ENCODE data around the gene UBE2Q2. TPM values are rescaled to one million over a fixed set of nuclear protein-coding genes. Genes with fewer than 3 reads are reported as not detected.

Gene UBE2Q2
- total RNA-seq, 1 experiment from 2014 or later = 27.0 TPM

- Mint-ChIP-seq H3K9me3 (no peaks in the 10 kb centered on the region), H3K4me1 (peaks cover 18% of the 10 kb centered on the region), H3K4me3 (no peak overlapping the region), H3K27me3 (ENCODE audit: low read depth) (no peaks in the 10 kb centered on the region), H3K36me3 (no peaks in the 10 kb centered on the region), H3K27ac (no peak overlapping the region)
- ChIA-PET CTCF (interaction anchor here (1.0 to 1.8 kb wide), 3 partner anchors 11 to 103 kb away, joined by 4 to 8 read pairs (median 4); partner anchors contain the start of gene UBE2Q2), POLR2A (interaction anchor here (0.9 kb wide), 1 partner anchor 10 kb away, joined by 3 read pairs; no protein-coding TSS in a partner anchor)
- TF ChIP-seq CDX4 (CRISPR knock-in tag; IDR thresholded peaks at IDR 0.05; ENCODE audit: borderline replicate concordance) (no peak), ZNF423 (CRISPR knock-in tag; IDR thresholded peaks at IDR 0.05) (no peak)
- DNase-seq (ENCODE audit: low spot score) (no peak), ATAC-seq (no peak)
Observed at GRCh38 chr15:75831806-75832102, 11.5 kb upstream of the UBE2Q2 start.

DNA sequence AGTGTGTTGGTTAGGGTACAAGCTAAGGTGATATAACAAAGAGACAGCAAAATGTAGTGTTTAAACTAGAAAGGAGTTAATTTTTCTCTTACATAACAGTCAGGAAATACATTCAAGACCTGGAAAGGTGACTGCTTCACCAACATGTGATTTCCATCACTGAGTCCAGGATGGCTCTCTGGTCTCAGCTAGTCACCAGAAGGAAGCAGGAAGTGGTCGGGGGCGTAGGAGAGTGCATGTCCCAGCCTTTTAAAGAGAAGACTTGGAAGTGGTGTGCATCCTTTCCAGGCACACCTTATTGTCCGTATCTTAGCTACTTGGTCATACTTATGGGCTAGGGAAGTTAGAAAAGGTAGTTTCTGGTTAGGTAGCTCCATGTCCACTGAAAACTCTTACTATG is 11.1 kb upstream of the UBE2Q2 start:
- ATAC-seq (no peak), DNase-seq (ENCODE audit: low spot score) (no peak)
- Mint-ChIP-seq H3K27me3 (ENCODE audit: low read depth) (no peaks in the 10 kb centered on the region), H3K36me3 (no peaks in the 10 kb centered on the region), H3K4me3 (no peak overlapping the region), H3K9me3 (no peaks in the 10 kb centered on the region), H3K4me1 (peaks cover 18% of the 10 kb centered on the region), H3K27ac (no peak overlapping the region)
- CTCF ChIA-PET = interaction anchor here (1.0 to 1.8 kb wide), 3 partner anchors 10 to 104 kb away, joined by 4 to 8 read pairs (median 4); partner anchors contain the start of gene UBE2Q2
- POLR2A ChIA-PET = interaction anchor here (0.9 kb wide), 1 partner anchor 10 kb away, joined by 3 read pairs; no protein-coding TSS in a partner anchor
- no peak for TF ChIP-seq PRDM15 (CRISPR knock-in tag; IDR thresholded peaks at IDR 0.05)
- no peak for TF ChIP-seq MXD4 (CRISPR knock-in tag; IDR thresholded peaks at IDR 0.05; ENCODE audit: borderline replicate concordance)
- TF ChIP-seq, protein P1, sequence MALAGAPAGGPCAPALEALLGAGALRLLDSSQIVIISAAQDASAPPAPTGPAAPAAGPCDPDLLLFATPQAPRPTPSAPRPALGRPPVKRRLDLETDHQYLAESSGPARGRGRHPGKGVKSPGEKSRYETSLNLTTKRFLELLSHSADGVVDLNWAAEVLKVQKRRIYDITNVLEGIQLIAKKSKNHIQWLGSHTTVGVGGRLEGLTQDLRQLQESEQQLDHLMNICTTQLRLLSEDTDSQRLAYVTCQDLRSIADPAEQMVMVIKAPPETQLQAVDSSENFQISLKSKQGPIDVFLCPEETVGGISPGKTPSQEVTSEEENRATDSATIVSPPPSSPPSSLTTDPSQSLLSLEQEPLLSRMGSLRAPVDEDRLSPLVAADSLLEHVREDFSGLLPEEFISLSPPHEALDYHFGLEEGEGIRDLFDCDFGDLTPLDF (CRISPR knock-in tag; IDR thresholded peaks at IDR 0.05) = no peak
- TF ChIP-seq ZSCAN18 (CRISPR knock-in tag; IDR thresholded peaks at IDR 0.05) = no peak
- TF ChIP-seq, protein P2, sequence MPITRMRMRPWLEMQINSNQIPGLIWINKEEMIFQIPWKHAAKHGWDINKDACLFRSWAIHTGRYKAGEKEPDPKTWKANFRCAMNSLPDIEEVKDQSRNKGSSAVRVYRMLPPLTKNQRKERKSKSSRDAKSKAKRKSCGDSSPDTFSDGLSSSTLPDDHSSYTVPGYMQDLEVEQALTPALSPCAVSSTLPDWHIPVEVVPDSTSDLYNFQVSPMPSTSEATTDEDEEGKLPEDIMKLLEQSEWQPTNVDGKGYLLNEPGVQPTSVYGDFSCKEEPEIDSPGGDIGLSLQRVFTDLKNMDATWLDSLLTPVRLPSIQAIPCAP (CRISPR knock-in tag; IDR thresholded peaks at IDR 0.05) = no peak
- TF ChIP-seq GTF2I (CRISPR knock-in tag; conservative IDR thresholded peaks at IDR 0.05) = no peak
- TF ChIP-seq ZNF219 (CRISPR knock-in tag; IDR thresholded peaks at IDR 0.05; ENCODE audit: borderline replicate concordance) = no peak
- TF ChIP-seq NR2C2 (CRISPR knock-in tag; IDR thresholded peaks at IDR 0.05) = no peak
- TF ChIP-seq, protein P3, sequence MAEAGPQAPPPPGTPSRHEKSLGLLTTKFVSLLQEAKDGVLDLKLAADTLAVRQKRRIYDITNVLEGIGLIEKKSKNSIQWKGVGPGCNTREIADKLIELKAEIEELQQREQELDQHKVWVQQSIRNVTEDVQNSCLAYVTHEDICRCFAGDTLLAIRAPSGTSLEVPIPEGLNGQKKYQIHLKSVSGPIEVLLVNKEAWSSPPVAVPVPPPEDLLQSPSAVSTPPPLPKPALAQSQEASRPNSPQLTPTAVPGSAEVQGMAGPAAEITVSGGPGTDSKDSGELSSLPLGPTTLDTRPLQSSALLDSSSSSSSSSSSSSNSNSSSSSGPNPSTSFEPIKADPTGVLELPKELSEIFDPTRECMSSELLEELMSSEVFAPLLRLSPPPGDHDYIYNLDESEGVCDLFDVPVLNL (CRISPR knock-in tag; IDR thresholded peaks at IDR 0.05; ENCODE audit: borderline replicate concordance, low read depth) = no peak
- TF ChIP-seq SMAD3 (CRISPR knock-in tag; IDR thresholded peaks at IDR 0.05; ENCODE audit: borderline replicate concordance) = no peak
- no peak for TF ChIP-seq NFATC4 (CRISPR knock-in tag; IDR thresholded peaks at IDR 0.05)
- TF ChIP-seq, protein P4, sequence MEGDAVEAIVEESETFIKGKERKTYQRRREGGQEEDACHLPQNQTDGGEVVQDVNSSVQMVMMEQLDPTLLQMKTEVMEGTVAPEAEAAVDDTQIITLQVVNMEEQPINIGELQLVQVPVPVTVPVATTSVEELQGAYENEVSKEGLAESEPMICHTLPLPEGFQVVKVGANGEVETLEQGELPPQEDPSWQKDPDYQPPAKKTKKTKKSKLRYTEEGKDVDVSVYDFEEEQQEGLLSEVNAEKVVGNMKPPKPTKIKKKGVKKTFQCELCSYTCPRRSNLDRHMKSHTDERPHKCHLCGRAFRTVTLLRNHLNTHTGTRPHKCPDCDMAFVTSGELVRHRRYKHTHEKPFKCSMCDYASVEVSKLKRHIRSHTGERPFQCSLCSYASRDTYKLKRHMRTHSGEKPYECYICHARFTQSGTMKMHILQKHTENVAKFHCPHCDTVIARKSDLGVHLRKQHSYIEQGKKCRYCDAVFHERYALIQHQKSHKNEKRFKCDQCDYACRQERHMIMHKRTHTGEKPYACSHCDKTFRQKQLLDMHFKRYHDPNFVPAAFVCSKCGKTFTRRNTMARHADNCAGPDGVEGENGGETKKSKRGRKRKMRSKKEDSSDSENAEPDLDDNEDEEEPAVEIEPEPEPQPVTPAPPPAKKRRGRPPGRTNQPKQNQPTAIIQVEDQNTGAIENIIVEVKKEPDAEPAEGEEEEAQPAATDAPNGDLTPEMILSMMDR (IDR thresholded peaks at IDR 0.05) = no peak
- no peak for TF ChIP-seq AFF4 (CRISPR knock-in tag; IDR thresholded peaks at IDR 0.05; ENCODE audit: borderline replicate concordance)
- no peak for TF ChIP-seq NFE2L1 (CRISPR knock-in tag; IDR thresholded peaks at IDR 0.05)
- no peak for TF ChIP-seq JUN (CRISPR knock-in tag; IDR thresholded peaks at IDR 0.05)
- TF ChIP-seq E2F5 (CRISPR knock-in tag; IDR thresholded peaks at IDR 0.05) = no peak
- TF ChIP-seq JAZF1 (CRISPR knock-in tag; IDR thresholded peaks at IDR 0.05) = no peak

All from WTC11 (cell line).